PFSK-1 (cell line): ENCODE measurements around the gene CNTFR.

Experiments
- FOXP2 ChIP-seq: optimal IDR thresholded peaks from 2 replicates; pipeline ENCODE3; 2011; ENCODE audit warnings: borderline replicate concordance, control low read depth, inconsistent platforms; ENCODE audit not compliant: insufficient read depth; ENCODE audit errors: extremely low read length, extremely low read depth
- POLR2AphosphoS5 ChIP-seq: IDR thresholded peaks from 2 replicates; pipeline ENCODE4 v1.6.1; 2012; ENCODE audit warnings: low read depth, mild to moderate bottlenecking, control low read depth, low read length, moderate library complexity
- SIN3A ChIP-seq: IDR thresholded peaks from 2 replicates; pipeline ENCODE4 v1.6.1; 2012; ENCODE audit warnings: mild to moderate bottlenecking, low read length, moderate library complexity, borderline replicate concordance; ENCODE audit not compliant: insufficient read depth
- TAF1 ChIP-seq: IDR thresholded peaks from 2 replicates; pipeline ENCODE4 v1.6.1; 2012; ENCODE audit warnings: low read length, control low read depth, borderline replicate concordance; ENCODE audit not compliant: insufficient read depth
- TF ChIP-seq, protein P1 (sequence below), 2 experiments: IDR thresholded peaks; 2 replicates each; pipeline versions ENCODE4 v1.6.1 to v1.8.0; 2011 to 2012; ENCODE audit warnings: low read depth in 2 of 2, low read length in 2 of 2, control low read depth in 1 of 2, inconsistent platforms in 1 of 2, mild to moderate bottlenecking in 1 of 2, moderate library complexity in 1 of 2; ENCODE audit not compliant: insufficient read depth in 1 of 2

CNTFR gene

GRCh38 chr9:34625186-34625486 is 35.6 kb upstream of the CNTFR start:
- TF ChIP-seq FOXP2 (no peak), TAF1 (no peak), SIN3A (no peak), POLR2AphosphoS5 (no peak)
- TF ChIP-seq, protein P1, sequence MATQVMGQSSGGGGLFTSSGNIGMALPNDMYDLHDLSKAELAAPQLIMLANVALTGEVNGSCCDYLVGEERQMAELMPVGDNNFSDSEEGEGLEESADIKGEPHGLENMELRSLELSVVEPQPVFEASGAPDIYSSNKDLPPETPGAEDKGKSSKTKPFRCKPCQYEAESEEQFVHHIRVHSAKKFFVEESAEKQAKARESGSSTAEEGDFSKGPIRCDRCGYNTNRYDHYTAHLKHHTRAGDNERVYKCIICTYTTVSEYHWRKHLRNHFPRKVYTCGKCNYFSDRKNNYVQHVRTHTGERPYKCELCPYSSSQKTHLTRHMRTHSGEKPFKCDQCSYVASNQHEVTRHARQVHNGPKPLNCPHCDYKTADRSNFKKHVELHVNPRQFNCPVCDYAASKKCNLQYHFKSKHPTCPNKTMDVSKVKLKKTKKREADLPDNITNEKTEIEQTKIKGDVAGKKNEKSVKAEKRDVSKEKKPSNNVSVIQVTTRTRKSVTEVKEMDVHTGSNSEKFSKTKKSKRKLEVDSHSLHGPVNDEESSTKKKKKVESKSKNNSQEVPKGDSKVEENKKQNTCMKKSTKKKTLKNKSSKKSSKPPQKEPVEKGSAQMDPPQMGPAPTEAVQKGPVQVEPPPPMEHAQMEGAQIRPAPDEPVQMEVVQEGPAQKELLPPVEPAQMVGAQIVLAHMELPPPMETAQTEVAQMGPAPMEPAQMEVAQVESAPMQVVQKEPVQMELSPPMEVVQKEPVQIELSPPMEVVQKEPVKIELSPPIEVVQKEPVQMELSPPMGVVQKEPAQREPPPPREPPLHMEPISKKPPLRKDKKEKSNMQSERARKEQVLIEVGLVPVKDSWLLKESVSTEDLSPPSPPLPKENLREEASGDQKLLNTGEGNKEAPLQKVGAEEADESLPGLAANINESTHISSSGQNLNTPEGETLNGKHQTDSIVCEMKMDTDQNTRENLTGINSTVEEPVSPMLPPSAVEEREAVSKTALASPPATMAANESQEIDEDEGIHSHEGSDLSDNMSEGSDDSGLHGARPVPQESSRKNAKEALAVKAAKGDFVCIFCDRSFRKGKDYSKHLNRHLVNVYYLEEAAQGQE (IDR thresholded peaks at IDR 0.05; ENCODE audit: insufficient read depth in 1 of 2, low read depth in 2 of 2, low read length in 2 of 2): no peak

GRCh38 chr9:34624475-34625185 is 35.1 kb upstream of the CNTFR start:
- TF ChIP-seq TAF1 (no peak), FOXP2 (no peak), POLR2AphosphoS5 (no peak), SIN3A (no peak)
- TF ChIP-seq, protein P1 (IDR thresholded peaks at IDR 0.05; ENCODE audit: insufficient read depth in 1 of 2, low read depth in 2 of 2, low read length in 2 of 2): no peak

DNA sequence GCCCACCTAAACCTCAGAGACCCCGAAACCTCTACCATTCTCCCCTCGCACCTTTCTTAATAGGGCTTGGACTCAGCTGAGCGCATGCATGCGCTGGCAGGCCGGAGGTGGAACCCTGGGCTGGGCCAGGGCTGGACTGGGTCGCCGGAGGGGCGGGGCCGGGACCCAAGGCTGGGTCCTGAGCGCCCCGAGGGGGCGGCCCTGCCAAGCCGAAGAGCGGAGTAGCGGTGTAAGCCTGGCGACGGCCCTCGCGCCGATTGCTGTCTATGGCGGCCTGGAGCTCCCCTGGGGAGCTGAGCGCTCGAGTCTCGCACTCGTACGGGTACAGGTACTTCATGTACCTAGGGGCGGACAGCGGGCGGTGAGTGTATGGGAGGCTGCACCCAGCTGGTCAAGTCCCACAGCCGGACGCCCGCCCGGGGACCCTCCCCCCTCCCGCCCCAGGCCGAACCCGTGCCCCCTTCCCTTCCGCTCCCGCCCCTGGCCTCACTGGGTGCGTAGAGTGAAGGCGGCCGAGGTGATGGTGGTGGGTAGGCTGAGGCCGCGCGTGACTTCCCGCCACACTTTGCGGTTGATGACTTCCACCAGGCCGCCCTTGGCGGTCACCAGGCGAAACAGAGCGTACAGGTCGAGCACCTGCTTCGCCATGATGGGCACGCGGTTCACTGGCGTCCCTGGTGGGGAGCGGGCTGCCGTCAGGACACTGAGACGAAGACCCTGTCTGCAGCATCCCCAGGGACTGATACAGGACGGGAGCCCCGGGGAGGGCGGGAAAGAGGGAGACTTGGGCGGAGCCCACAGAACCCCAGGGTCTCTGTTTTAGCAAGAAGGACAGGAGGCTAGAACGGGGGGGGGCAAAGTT is 34.1 kb upstream of the CNTFR start:
- TF ChIP-seq POLR2AphosphoS5: no peak
- no peak for TF ChIP-seq TAF1
- TF ChIP-seq FOXP2: no peak
- TF ChIP-seq, protein P1 (IDR thresholded peaks at IDR 0.05; ENCODE audit: insufficient read depth in 1 of 2, low read depth in 2 of 2, low read length in 2 of 2): no peak
- no peak for TF ChIP-seq SIN3A

DNA sequence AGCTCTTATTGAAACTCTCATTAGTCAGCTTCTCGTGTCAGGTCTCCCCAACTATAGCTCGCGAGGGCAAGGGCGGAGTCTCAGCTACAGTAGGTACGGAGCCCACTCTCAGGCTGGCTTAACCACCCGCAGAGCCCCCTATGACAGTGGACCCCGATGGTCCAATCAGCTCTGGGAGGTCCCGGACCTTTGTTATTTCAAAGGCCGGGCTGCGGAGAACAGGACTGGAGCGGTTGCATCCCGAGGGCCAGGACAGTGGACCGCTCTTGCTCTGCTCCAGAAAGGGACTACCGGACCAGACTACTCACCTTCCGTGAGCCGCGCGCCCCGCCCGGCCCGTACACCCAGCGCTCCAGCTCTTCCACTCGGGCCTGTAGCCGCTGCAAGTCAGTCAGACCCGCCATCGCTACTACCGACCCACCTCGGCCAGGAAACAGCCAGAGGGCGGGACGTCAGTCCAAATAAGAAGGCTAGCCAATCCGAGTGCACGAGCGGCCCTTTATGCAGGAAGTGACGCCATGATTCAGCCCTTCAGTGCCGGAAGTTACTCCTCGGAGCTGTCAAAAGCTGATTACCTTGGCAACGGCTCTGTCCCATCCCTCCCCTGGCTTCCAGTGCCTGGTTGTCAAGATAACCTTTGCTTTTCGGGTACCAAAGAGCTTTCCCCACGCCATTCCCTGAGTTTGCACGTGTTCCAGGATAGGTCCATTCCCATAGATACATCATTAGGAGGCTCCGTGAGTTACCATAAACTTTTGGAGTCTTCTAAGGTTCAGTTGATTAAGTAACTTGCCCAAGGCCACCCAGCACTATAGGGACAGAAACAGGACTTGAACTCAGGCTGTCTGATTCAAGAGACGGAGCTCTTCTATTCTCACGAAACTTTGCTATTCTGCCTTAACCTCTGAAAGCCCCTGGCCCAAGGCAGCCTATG is 30.8 kb upstream of the CNTFR start, which contains the start of gene DCTN3:
DCTN3 (minus strand) TSS at position 435 of the 934 bp plus-strand sequence; CDS start at position 404, 31 bp downstream.
- TF ChIP-seq SIN3A (peak; percentile 86; the same call in 1 of the 2 replicates), TAF1 (no peak), FOXP2 (no peak), POLR2AphosphoS5 (peak; percentile 62; the same call in 1 of the 2 replicates)
- TF ChIP-seq, protein P1 (IDR thresholded peaks at IDR 0.05; ENCODE audit: insufficient read depth in 1 of 2, low read depth in 2 of 2, low read length in 2 of 2): no peak
